Measurements from ENCODE around the gene LONRF2.

LONRF2 gene

GRCh38 chr2:100273387-100273786 lies 48.9 kb downstream of the LONRF2 start:
- peaks cover 2% of the 10 kb centered on the region for H3K4me1 Mint-ChIP-seq (ENCODE audit: low read depth)
- H3K9me3 Mint-ChIP-seq (ENCODE audit: low read depth), result no peaks in the 10 kb centered on the region
- H3K4me3 Mint-ChIP-seq, result no peak overlapping the region
- H3K36me3 Mint-ChIP-seq, result no peaks in the 10 kb centered on the region
- no peak overlapping the region for H3K27ac Mint-ChIP-seq
- no peaks in the 10 kb centered on the region for H3K27me3 Mint-ChIP-seq

- H3K4me3 Mint-ChIP-seq, result no peak overlapping the region
- no peak overlapping the region for H3K27ac Mint-ChIP-seq
- peaks cover 2% of the 10 kb centered on the region for H3K4me1 Mint-ChIP-seq (ENCODE audit: low read depth)
- H3K36me3 Mint-ChIP-seq, result no peaks in the 10 kb centered on the region
- no peaks in the 10 kb centered on the region for H3K27me3 Mint-ChIP-seq
- no peaks in the 10 kb centered on the region for H3K9me3 Mint-ChIP-seq (ENCODE audit: low read depth)
These were observed 49.4 kb downstream of the LONRF2 start for GRCh38 chr2:100272841-100273329.

- Mint-ChIP-seq H3K27ac (no peak overlapping the region), H3K27me3 (no peaks in the 10 kb centered on the region), H3K4me1 (ENCODE audit: low read depth) (peaks cover 2% of the 10 kb centered on the region), H3K36me3 (no peaks in the 10 kb centered on the region), H3K4me3 (no peak overlapping the region), H3K9me3 (ENCODE audit: low read depth) (no peaks in the 10 kb centered on the region)
These were observed 51.1 kb downstream of the LONRF2 start for GRCh38 chr2:100271210-100271609.

- H3K27me3 Mint-ChIP-seq, result no peaks in the 10 kb centered on the region
- H3K36me3 Mint-ChIP-seq, result no peaks in the 10 kb centered on the region
- H3K4me1 Mint-ChIP-seq (ENCODE audit: low read depth), result peaks cover 2% of the 10 kb centered on the region
- H3K4me3 Mint-ChIP-seq, result no peak overlapping the region
- no peak overlapping the region for H3K27ac Mint-ChIP-seq
- H3K9me3 Mint-ChIP-seq (ENCODE audit: low read depth), result no peaks in the 10 kb centered on the region
These were observed 51.7 kb downstream of the LONRF2 start for GRCh38 chr2:100270381-100271146.

GRCh38 chr2:100269889-100270288 lies 52.4 kb downstream of the LONRF2 start:
- H3K27ac Mint-ChIP-seq, result no peak overlapping the region
- H3K36me3 Mint-ChIP-seq, result no peaks in the 10 kb centered on the region
- H3K27me3 Mint-ChIP-seq, result no peaks in the 10 kb centered on the region
- peaks cover 2% of the 10 kb centered on the region for H3K4me1 Mint-ChIP-seq (ENCODE audit: low read depth)
- H3K4me3 Mint-ChIP-seq, result no peak overlapping the region
- no peaks in the 10 kb centered on the region for H3K9me3 Mint-ChIP-seq (ENCODE audit: low read depth)

GRCh38 chr2:100268986-100269385 lies 53.3 kb downstream of the LONRF2 start:
- H3K27ac Mint-ChIP-seq, result no peak overlapping the region
- peaks cover 1% of the 10 kb centered on the region for H3K4me1 Mint-ChIP-seq (ENCODE audit: low read depth)
- no peaks in the 10 kb centered on the region for H3K9me3 Mint-ChIP-seq (ENCODE audit: low read depth)
- H3K4me3 Mint-ChIP-seq, result no peak overlapping the region
- H3K36me3 Mint-ChIP-seq, result no peaks in the 10 kb centered on the region
- H3K27me3 Mint-ChIP-seq, result no peaks in the 10 kb centered on the region

- Mint-ChIP-seq H3K27me3 (no peaks in the 10 kb centered on the region), H3K36me3 (no peaks in the 10 kb centered on the region), H3K9me3 (ENCODE audit: low read depth) (no peaks in the 10 kb centered on the region), H3K4me3 (no peak overlapping the region), H3K27ac (no peak overlapping the region), H3K4me1 (ENCODE audit: low read depth) (no peaks in the 10 kb centered on the region)
These were observed 54.5 kb downstream of the LONRF2 start for GRCh38 chr2:100267751-100268150.

GRCh38 chr2:100266126-100266525 lies 56.2 kb downstream of the LONRF2 start:
- Mint-ChIP-seq H3K9me3 (ENCODE audit: low read depth) (no peaks in the 10 kb centered on the region), H3K36me3 (no peaks in the 10 kb centered on the region), H3K4me3 (no peak overlapping the region), H3K4me1 (ENCODE audit: low read depth) (no peaks in the 10 kb centered on the region), H3K27me3 (no peaks in the 10 kb centered on the region), H3K27ac (no peak overlapping the region)

- Mint-ChIP-seq H3K36me3 (no peaks in the 10 kb centered on the region), H3K9me3 (ENCODE audit: low read depth) (no peaks in the 10 kb centered on the region)
These were observed 57.1 kb downstream of the LONRF2 start for GRCh38 chr2:100265226-100265625.

GRCh38 chr2:100264651-100265050 lies 57.6 kb downstream of the LONRF2 start:
- H3K9me3 Mint-ChIP-seq (ENCODE audit: low read depth), result no peaks in the 10 kb centered on the region
- H3K27ac Mint-ChIP-seq, result no peak overlapping the region
- no peak overlapping the region for H3K4me3 Mint-ChIP-seq
- H3K36me3 Mint-ChIP-seq, result no peaks in the 10 kb centered on the region
- no peaks in the 10 kb centered on the region for H3K4me1 Mint-ChIP-seq (ENCODE audit: low read depth)
- H3K27me3 Mint-ChIP-seq, result no peaks in the 10 kb centered on the region

More at GRCh38 chr2:100265226-100265625, 57.1 kb downstream of the LONRF2 start:
- Mint-ChIP-seq H3K27ac (no peak overlapping the region), H3K27me3 (no peaks in the 10 kb centered on the region), H3K4me3 (no peak overlapping the region), H3K4me1 (ENCODE audit: low read depth) (no peaks in the 10 kb centered on the region)

- Mint-ChIP-seq H3K4me1 (ENCODE audit: low read depth) (no peaks in the 10 kb centered on the region), H3K4me3 (no peak overlapping the region), H3K27me3 (no peaks in the 10 kb centered on the region), H3K9me3 (ENCODE audit: low read depth) (no peaks in the 10 kb centered on the region), H3K36me3 (no peaks in the 10 kb centered on the region), H3K27ac (no peak overlapping the region)
These were observed 58.2 kb downstream of the LONRF2 start for GRCh38 chr2:100264121-100264520.

- H3K36me3 Mint-ChIP-seq, result no peaks in the 10 kb centered on the region
- no peaks in the 10 kb centered on the region for H3K27me3 Mint-ChIP-seq
- no peak overlapping the region for H3K4me3 Mint-ChIP-seq
- no peaks in the 10 kb centered on the region for H3K9me3 Mint-ChIP-seq (ENCODE audit: low read depth)
- H3K4me1 Mint-ChIP-seq (ENCODE audit: low read depth), result no peaks in the 10 kb centered on the region
- H3K27ac Mint-ChIP-seq, result no peak overlapping the region
These were observed 59.6 kb downstream of the LONRF2 start for GRCh38 chr2:100262555-100263320.

- H3K4me1 Mint-ChIP-seq (ENCODE audit: low read depth), result no peaks in the 10 kb centered on the region
- H3K27me3 Mint-ChIP-seq, result no peaks in the 10 kb centered on the region
- H3K9me3 Mint-ChIP-seq (ENCODE audit: low read depth), result no peaks in the 10 kb centered on the region
These were observed 60.3 kb downstream of the LONRF2 start for GRCh38 chr2:100262046-100262445.

GRCh38 chr2:100260712-100261620 lies 61.3 kb downstream of the LONRF2 start:
- H3K36me3 Mint-ChIP-seq, result no peaks in the 10 kb centered on the region
- H3K4me1 Mint-ChIP-seq (ENCODE audit: low read depth), result no peaks in the 10 kb centered on the region
- H3K4me3 Mint-ChIP-seq, result no peak overlapping the region
- no peaks in the 10 kb centered on the region for H3K27me3 Mint-ChIP-seq
- no peaks in the 10 kb centered on the region for H3K9me3 Mint-ChIP-seq (ENCODE audit: low read depth)
- H3K27ac Mint-ChIP-seq, result no peak overlapping the region

More at GRCh38 chr2:100262046-100262445, 60.3 kb downstream of the LONRF2 start:
- Mint-ChIP-seq H3K36me3 (no peaks in the 10 kb centered on the region), H3K27ac (no peak overlapping the region), H3K4me3 (no peak overlapping the region)
